PFSK-1 (cell line): ENCODE results near the gene PIM3.

ENCODE experiments used
- POLR2AphosphoS5 ChIP-seq: IDR thresholded peaks from 2 replicates; pipeline ENCODE4 v1.6.1; 2012; ENCODE audit warnings: low read depth, mild to moderate bottlenecking, control low read depth, low read length, moderate library complexity
- SIN3A ChIP-seq: IDR thresholded peaks from 2 replicates; pipeline ENCODE4 v1.6.1; 2012; ENCODE audit warnings: mild to moderate bottlenecking, low read length, moderate library complexity, borderline replicate concordance; ENCODE audit not compliant: insufficient read depth

DNA sequence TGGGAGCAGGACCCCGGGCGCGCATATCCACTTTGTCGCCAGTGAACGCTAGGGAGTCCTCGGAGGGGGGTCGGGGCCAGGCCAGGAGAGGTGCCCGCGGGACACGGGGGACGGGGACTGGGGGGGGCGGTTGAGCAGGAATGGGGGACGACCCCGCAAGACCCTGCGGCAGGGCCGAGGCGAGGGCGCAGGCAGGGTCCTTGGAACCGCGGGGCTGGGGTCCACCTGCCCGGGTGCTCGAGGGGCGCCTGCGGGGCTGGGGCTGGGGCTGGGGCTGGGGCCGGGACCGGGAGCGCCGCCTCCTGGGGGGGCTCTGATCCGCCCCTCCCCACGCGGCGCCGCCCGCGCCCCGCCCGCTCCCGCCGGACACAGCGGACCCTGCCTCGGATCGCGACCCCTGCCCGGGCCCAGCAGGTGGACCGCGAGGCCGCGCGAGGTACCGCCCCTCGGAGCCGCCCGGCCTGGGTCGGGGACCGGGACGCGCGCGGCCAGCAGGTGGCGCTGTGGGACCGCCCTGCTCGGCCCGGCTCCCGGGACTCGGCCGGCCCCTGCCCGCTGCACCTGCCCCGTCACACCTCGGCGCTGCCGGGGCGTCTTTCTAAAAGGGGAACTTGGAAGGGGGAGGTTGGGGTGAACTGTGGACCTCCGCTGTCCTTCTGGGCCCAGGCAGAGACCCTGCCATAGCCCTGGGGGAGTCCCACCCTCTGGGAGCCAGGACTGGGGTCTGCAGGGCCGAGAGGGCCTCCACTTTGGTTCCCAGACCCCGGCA is 31.2 kb upstream of the PIM3 start:
- TF ChIP-seq POLR2AphosphoS5, result no peak
- no peak for TF ChIP-seq SIN3A
